IMR-90 (cell line): ENCODE data around the gene ATP5MC3. TPM values are rescaled to one million over a fixed set of nuclear protein-coding genes. Genes with fewer than 3 reads are reported as not detected.

Experiments used
- ATAC-seq: fragments of 200-7000 bp; cut with Tn5 transposase; 2 replicates; pipeline ENCODE4 v1.9.1; 2020; ENCODE audit warnings: low read depth, mild to moderate bottlenecking, moderate library complexity
- BruUV-seq: library from RNA; stranded (reverse); fragments of 400-500 nt; replicated peaks from 2 replicates; lab custom pipeline; 2021; lab: Mats Ljungman, UMichigan
- CTCF ChIA-PET: fragments of 300-600 bp; formaldehyde crosslinking; extraction: SDS; loops from one replicate; lab custom pipeline; 2021; ENCODE audit warnings: antibody characterized with exemption; lab: Yijun Ruan, JAX
- POLR2A ChIA-PET: fragments of 300-600 bp; sonication (Branson Sonifier 250); formaldehyde crosslinking; loops from one replicate; lab custom pipeline; 2022; ENCODE audit warnings: antibody characterized with exemption; ENCODE audit not compliant: unreplicated experiment; lab: Charles Lee
- DNase-seq: peaks from one replicate; pipeline ENCODE4 v3.0.0; 2013
- H2AFZ ChIP-seq: replicated peaks from 2 replicates; pipeline ENCODE3; 2013; ENCODE audit warnings: low read length, mild to moderate bottlenecking; ENCODE audit not compliant: poor library complexity
- H2AK5ac ChIP-seq: 2 replicates; pipeline ENCODE4 v1.6.1; 2013; ENCODE audit warnings: low read depth, low read length, inconsistent platforms
- H2AK9ac ChIP-seq: replicated peaks from 2 replicates; pipeline ENCODE3; 2013; ENCODE audit warnings: mild to moderate bottlenecking, low read depth, low read length, moderate library complexity; ENCODE audit not compliant: poor library complexity
- H2BK120ac ChIP-seq: 2 replicates; pipeline ENCODE4 v1.6.1; 2013; ENCODE audit warnings: low read depth, low read length, inconsistent platforms
- H2BK15ac ChIP-seq: 3 replicates; pipeline ENCODE4 v1.6.1; 2013; ENCODE audit warnings: low read depth, low read length, inconsistent platforms
- H2BK20ac ChIP-seq: 2 replicates; pipeline ENCODE4 v1.6.1; 2013; ENCODE audit warnings: low read depth, mild to moderate bottlenecking, inconsistent platforms, low read length, moderate library complexity
- H2BK5ac ChIP-seq: 2 replicates; pipeline ENCODE4 v1.6.1; 2013; ENCODE audit warnings: mild to moderate bottlenecking, low read depth, low read length, inconsistent platforms; ENCODE audit not compliant: poor library complexity, severe bottlenecking
- H3K14ac ChIP-seq: replicated peaks from 2 replicates; pipeline ENCODE4 v1.6.1; 2013; ENCODE audit warnings: low read depth, low read length, inconsistent platforms
- H3K18ac ChIP-seq: 2 replicates; pipeline ENCODE4 v1.6.1; 2013; ENCODE audit warnings: low read depth, low read length, control low read depth
- H3K23ac ChIP-seq: 2 replicates; pipeline ENCODE4 v1.6.1; 2013; ENCODE audit warnings: low read depth, low read length, inconsistent platforms
- H3K27ac ChIP-seq: 2 replicates; pipeline ENCODE4 v1.5.1; 2013; ENCODE audit warnings: mild to moderate bottlenecking, control low read depth, low read length; ENCODE audit not compliant: insufficient read depth
- H3K27me3 ChIP-seq: 2 replicates; pipeline ENCODE4 v1.6.1; 2013; ENCODE audit warnings: low read length; ENCODE audit not compliant: control insufficient read depth, insufficient read depth
- H3K36me3 ChIP-seq: 2 replicates; pipeline ENCODE4 v1.6.1; 2013; ENCODE audit warnings: low read length, mixed read lengths; ENCODE audit not compliant: control insufficient read depth, insufficient read depth
- H3K4ac ChIP-seq: 2 replicates; pipeline ENCODE4 v1.6.1; 2013; ENCODE audit warnings: low read depth, low read length, inconsistent platforms
- H3K4me1 ChIP-seq: 2 replicates; pipeline ENCODE4 v1.6.1; 2013; ENCODE audit warnings: low read length, mixed read lengths; ENCODE audit not compliant: control insufficient read depth, insufficient read depth
- H3K4me2 ChIP-seq: 2 replicates; pipeline ENCODE4 v1.6.1; 2013; ENCODE audit warnings: low read depth, mild to moderate bottlenecking, control low read depth, low read length, moderate library complexity
- H3K4me3 ChIP-seq: 2 replicates; pipeline ENCODE4 v1.5.1; 2013; ENCODE audit warnings: low read depth, mild to moderate bottlenecking, control low read depth, low read length, moderate library complexity; ENCODE audit not compliant: insufficient read depth
- H3K56ac ChIP-seq: 2 replicates; pipeline ENCODE4 v1.6.1; 2013; ENCODE audit warnings: low read length, inconsistent platforms; ENCODE audit not compliant: insufficient read depth; ENCODE audit errors: extremely low read depth
- H3K79me1 ChIP-seq, 2 experiments: 2 replicates each; pipeline ENCODE4 v1.6.1; 2013; ENCODE audit warnings: low read length in 2 of 2, inconsistent platforms in 1 of 2, low read depth in 1 of 2
- H3K9ac ChIP-seq: 2 replicates; pipeline ENCODE4 v1.6.1; 2013; ENCODE audit warnings: low read depth, low read length, control low read depth
- H3K9me1 ChIP-seq: 2 replicates; pipeline ENCODE4 v1.6.1; 2013; ENCODE audit warnings: low read length, inconsistent platforms; ENCODE audit not compliant: insufficient read depth
- H3K9me3 ChIP-seq: 2 replicates; pipeline ENCODE4 v1.6.1; 2013; ENCODE audit warnings: low read length; ENCODE audit not compliant: control insufficient read depth, insufficient read depth
- H4K20me1 ChIP-seq: 2 replicates; pipeline ENCODE4 v1.6.1; 2013; ENCODE audit warnings: low read length, inconsistent platforms; ENCODE audit not compliant: insufficient read depth
- H4K5ac ChIP-seq: 2 replicates; pipeline ENCODE4 v1.6.1; 2013; ENCODE audit warnings: mild to moderate bottlenecking, low read depth, low read length, control low read depth
- H4K8ac ChIP-seq, 2 experiments: 2 replicates each; pipeline ENCODE4 v1.6.1; 2013; ENCODE audit warnings: low read depth in 2 of 2, low read length in 2 of 2, control low read depth in 1 of 2, inconsistent platforms in 1 of 2
- H4K91ac ChIP-seq: 2 replicates; pipeline ENCODE4 v1.6.1; 2013; ENCODE audit warnings: low read depth, low read length, inconsistent platforms; ENCODE audit not compliant: insufficient read depth
- BHLHE40 ChIP-seq: fragments of 150-350 bp; IDR thresholded peaks from 2 replicates; pipeline ENCODE4 v1.6.1; 2016; ENCODE audit warnings: mild to moderate bottlenecking, low read depth, low read length
- CEBPB ChIP-seq: IDR thresholded peaks from 2 replicates; pipeline ENCODE4 v1.6.1; 2012; ENCODE audit warnings: low read depth, low read length, improper control_type of control experiment
- CHD1 ChIP-seq: IDR thresholded peaks from 2 replicates; pipeline ENCODE4 v1.6.1; 2012; ENCODE audit warnings: low read depth, low read length, improper control_type of control experiment
- CTCF ChIP-seq: conservative IDR thresholded peaks from 2 replicates; pipeline ENCODE4 v1.5.1; 2012; ENCODE audit warnings: mild to moderate bottlenecking, low read depth, low read length, improper control_type of control experiment
- ELK1 ChIP-seq: fragments of 150-350 bp; IDR thresholded peaks from 2 replicates; pipeline ENCODE4 v1.6.1; 2016; ENCODE audit warnings: low read depth, mild to moderate bottlenecking, low read length, moderate library complexity, borderline replicate concordance
- MAFK ChIP-seq: IDR thresholded peaks from 2 replicates; pipeline ENCODE4 v1.6.1; 2012; ENCODE audit warnings: low read depth, low read length, improper control_type of control experiment
- MAZ ChIP-seq: IDR thresholded peaks from 2 replicates; pipeline ENCODE4 v1.6.1; 2012; ENCODE audit warnings: low read depth, mild to moderate bottlenecking, low read length, improper control_type of control experiment, moderate library complexity, borderline replicate concordance
- MXI1 ChIP-seq: IDR thresholded peaks from 2 replicates; pipeline ENCODE4 v1.6.1; 2012; ENCODE audit warnings: low read depth, mild to moderate bottlenecking, low read length, moderate library complexity, borderline replicate concordance
- NFE2L2 ChIP-seq: fragments of 150-350 bp; IDR thresholded peaks from 2 replicates; pipeline ENCODE4 v1.6.1; 2016; ENCODE audit warnings: low read depth, mild to moderate bottlenecking, low read length
- POLR2A ChIP-seq: IDR thresholded peaks from 2 replicates; pipeline ENCODE4 v1.6.1; 2012; ENCODE audit warnings: mild to moderate bottlenecking, low read depth, low read length
- RCOR1 ChIP-seq: IDR thresholded peaks from 2 replicates; pipeline ENCODE4 v1.6.1; 2012; ENCODE audit warnings: mild to moderate bottlenecking, low read length, improper control_type of control experiment; ENCODE audit not compliant: insufficient replicate concordance
- RFX5 ChIP-seq: IDR thresholded peaks from 2 replicates; pipeline ENCODE4 v1.8.0; 2012; ENCODE audit warnings: low read depth, mild to moderate bottlenecking, low read length, moderate library complexity
- SMC3 ChIP-seq: fragments of 150-350 bp; IDR thresholded peaks from 2 replicates; pipeline ENCODE4 v1.6.1; 2016; ENCODE audit warnings: low read depth, mild to moderate bottlenecking, antibody characterized with exemption, low read length, moderate library complexity
- USF2 ChIP-seq: fragments of 150-350 bp; IDR thresholded peaks from 2 replicates; pipeline ENCODE4 v1.6.1; 2017; ENCODE audit warnings: mild to moderate bottlenecking, antibody characterized with exemption, low read length, low read depth
- WGBS, 2 experiments: methylation state at CpG; one replicate each; pipeline versions ENCODE4 v1.1.5 to v1.1.7; 2013; ENCODE audit warnings: missing lambda C conversion rate in 2 of 2; ENCODE audit not compliant: insufficient read length in 1 of 2; ENCODE audit errors: extremely low coverage in 2 of 2; 5-methylcytosine and 5-hydroxymethylcytosine counted together
- dilution Hi-C: fragments of 300-500 bp; cut with HindIII; formaldehyde crosslinking; loops from one replicate; pipeline ENCODE4 v1.14.3; 2018; ENCODE audit warnings: low sequenced_read_pairs; ENCODE audit not compliant: unreplicated experiment
- in situ Hi-C: fragments of 300-500 bp; cut with MboI; formaldehyde crosslinking; loops from 3 replicates; pipeline ENCODE4 v1.14.3; 2019; ENCODE audit warnings: low sequenced_read_pairs, inconsistent platforms, mixed read lengths
- intact Hi-C: fragments of 100-400 bp; cut with micrococcal nuclease; formaldehyde crosslinking; loops from 2 replicates; pipeline ENCODE4 v1.10.0; 2022
- polyA plus RNA-seq, 3 experiments: library from polyadenylated mRNA; depleted of rRNA; stranded (reverse); fragments of >200 nt; gene quantifications; 2 replicates each; pipeline ENCODE4 v1.2.3, GENCODE V29; 2012; ENCODE audit warnings: low replicate concordance in 1 of 3
- total RNA-seq: library from RNA; depleted of rRNA; stranded (reverse); fragments of >200 nt; gene quantifications from 2 replicates; pipeline ENCODE4 v1.2.3, GENCODE V29; 2012

Gene ATP5MC3
- total and polyA plus RNA-seq, 2 of the 4 experiments (the other 2 are of a cell fraction), result 167 to 365 TPM

GRCh38 chr2:175156534-175156933 is 25.0 kb downstream of the ATP5MC3 start:
- no peak overlapping the region for H3K4me2 ChIP-seq
- no peak overlapping the region for H2BK5ac ChIP-seq
- H3K56ac ChIP-seq, result no peak overlapping the region
- H3K4me1 ChIP-seq, result peaks cover 6% of the 10 kb centered on the region
- no peak overlapping the region for H3K18ac ChIP-seq
- H2BK20ac ChIP-seq, result no peak overlapping the region
- no peak overlapping the region for H2BK120ac ChIP-seq
- ATAC-seq, result no peak
- H4K8ac ChIP-seq, result no peak overlapping the region
- H4K91ac ChIP-seq, result no peak overlapping the region
- ChIA-PET POLR2A (no interaction called here), CTCF (no interaction called here)
- H3K9me1 ChIP-seq, result peaks cover 12% of the 10 kb centered on the region
- in situ Hi-C loops, result no loop called here
- H3K9ac ChIP-seq, result no peak overlapping the region
- H3K23ac ChIP-seq, result no peak overlapping the region
- H3K14ac ChIP-seq, result no peak overlapping the region
- intact Hi-C loops, result no loop called here
- no peak overlapping the region for H3K27ac ChIP-seq
- no peak overlapping the region for H4K5ac ChIP-seq
- dilution Hi-C loops, result no loop called here
- H2AK5ac ChIP-seq, result no peak overlapping the region
- H2AFZ ChIP-seq, result no peak overlapping the region
- H3K4me3 ChIP-seq, result no peak overlapping the region
- H2AK9ac ChIP-seq, result no peak overlapping the region
- no peak for DNase-seq
- no peak overlapping the region for H3K4ac ChIP-seq
- peaks cover 21 to 64% of the 10 kb centered on the region in 2 experiments for H3K79me1 ChIP-seq
- WGBS, 2 experiments, result 100% methylated on average over 1 of the region's 5 CpGs; no CpG with 5 or more reads in 1 of the 2 experiments
- H3K9me3 ChIP-seq, result no peaks in the 10 kb centered on the region
- peaks cover 91% of the 10 kb centered on the region for H4K20me1 ChIP-seq
- no peaks in the 10 kb centered on the region for H3K27me3 ChIP-seq
- no peak for TF ChIP-seq SMC3
- TF ChIP-seq BHLHE40, result no peak
- TF ChIP-seq USF2, result no peak
- no peak for TF ChIP-seq RFX5
- no peak for TF ChIP-seq NFE2L2
- no peak for TF ChIP-seq CHD1
- no peak for TF ChIP-seq MAZ
- TF ChIP-seq POLR2A, result no peak
- TF ChIP-seq ELK1, result no peak
- no peak for TF ChIP-seq RCOR1
- no peak for TF ChIP-seq MXI1
- no peak for TF ChIP-seq MAFK
- TF ChIP-seq CEBPB, result no peak
- TF ChIP-seq CTCF, result no peak
- H2BK15ac ChIP-seq, result no peak overlapping the region
- no TSS peak for BruUV-seq
- 0 out of 2 replicates have a peak, but pooled peaks cover 2% of the 10 kb centered on the region for H3K36me3 ChIP-seq
